HL-60 (cell line): Measurements from ENCODE around the gene MICU2.

ENCODE experiments used
- GABPA ChIP-seq: IDR thresholded peaks from 2 replicates; pipeline ENCODE4 v1.6.1; 2012; ENCODE audit warnings: low read depth
- POLR2AphosphoS5 ChIP-seq: IDR thresholded peaks from 2 replicates; pipeline ENCODE4 v1.6.1; 2012; ENCODE audit warnings: low read depth
- TF ChIP-seq, protein P1 (sequence below): IDR thresholded peaks from one replicate; pipeline ENCODE4 v1.5.1; 2011; ENCODE audit warnings: low read length, control low read depth, inconsistent platforms; ENCODE audit not compliant: insufficient read depth
- TF ChIP-seq, protein P2 (sequence below): IDR thresholded peaks from 2 replicates; pipeline ENCODE4 v1.6.1; 2012; ENCODE audit warnings: low read depth; ENCODE audit not compliant: insufficient replicate concordance

- TF ChIP-seq, protein P1, sequence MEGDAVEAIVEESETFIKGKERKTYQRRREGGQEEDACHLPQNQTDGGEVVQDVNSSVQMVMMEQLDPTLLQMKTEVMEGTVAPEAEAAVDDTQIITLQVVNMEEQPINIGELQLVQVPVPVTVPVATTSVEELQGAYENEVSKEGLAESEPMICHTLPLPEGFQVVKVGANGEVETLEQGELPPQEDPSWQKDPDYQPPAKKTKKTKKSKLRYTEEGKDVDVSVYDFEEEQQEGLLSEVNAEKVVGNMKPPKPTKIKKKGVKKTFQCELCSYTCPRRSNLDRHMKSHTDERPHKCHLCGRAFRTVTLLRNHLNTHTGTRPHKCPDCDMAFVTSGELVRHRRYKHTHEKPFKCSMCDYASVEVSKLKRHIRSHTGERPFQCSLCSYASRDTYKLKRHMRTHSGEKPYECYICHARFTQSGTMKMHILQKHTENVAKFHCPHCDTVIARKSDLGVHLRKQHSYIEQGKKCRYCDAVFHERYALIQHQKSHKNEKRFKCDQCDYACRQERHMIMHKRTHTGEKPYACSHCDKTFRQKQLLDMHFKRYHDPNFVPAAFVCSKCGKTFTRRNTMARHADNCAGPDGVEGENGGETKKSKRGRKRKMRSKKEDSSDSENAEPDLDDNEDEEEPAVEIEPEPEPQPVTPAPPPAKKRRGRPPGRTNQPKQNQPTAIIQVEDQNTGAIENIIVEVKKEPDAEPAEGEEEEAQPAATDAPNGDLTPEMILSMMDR: no peak
- TF ChIP-seq, protein P2, sequence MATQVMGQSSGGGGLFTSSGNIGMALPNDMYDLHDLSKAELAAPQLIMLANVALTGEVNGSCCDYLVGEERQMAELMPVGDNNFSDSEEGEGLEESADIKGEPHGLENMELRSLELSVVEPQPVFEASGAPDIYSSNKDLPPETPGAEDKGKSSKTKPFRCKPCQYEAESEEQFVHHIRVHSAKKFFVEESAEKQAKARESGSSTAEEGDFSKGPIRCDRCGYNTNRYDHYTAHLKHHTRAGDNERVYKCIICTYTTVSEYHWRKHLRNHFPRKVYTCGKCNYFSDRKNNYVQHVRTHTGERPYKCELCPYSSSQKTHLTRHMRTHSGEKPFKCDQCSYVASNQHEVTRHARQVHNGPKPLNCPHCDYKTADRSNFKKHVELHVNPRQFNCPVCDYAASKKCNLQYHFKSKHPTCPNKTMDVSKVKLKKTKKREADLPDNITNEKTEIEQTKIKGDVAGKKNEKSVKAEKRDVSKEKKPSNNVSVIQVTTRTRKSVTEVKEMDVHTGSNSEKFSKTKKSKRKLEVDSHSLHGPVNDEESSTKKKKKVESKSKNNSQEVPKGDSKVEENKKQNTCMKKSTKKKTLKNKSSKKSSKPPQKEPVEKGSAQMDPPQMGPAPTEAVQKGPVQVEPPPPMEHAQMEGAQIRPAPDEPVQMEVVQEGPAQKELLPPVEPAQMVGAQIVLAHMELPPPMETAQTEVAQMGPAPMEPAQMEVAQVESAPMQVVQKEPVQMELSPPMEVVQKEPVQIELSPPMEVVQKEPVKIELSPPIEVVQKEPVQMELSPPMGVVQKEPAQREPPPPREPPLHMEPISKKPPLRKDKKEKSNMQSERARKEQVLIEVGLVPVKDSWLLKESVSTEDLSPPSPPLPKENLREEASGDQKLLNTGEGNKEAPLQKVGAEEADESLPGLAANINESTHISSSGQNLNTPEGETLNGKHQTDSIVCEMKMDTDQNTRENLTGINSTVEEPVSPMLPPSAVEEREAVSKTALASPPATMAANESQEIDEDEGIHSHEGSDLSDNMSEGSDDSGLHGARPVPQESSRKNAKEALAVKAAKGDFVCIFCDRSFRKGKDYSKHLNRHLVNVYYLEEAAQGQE: no peak
- TF ChIP-seq POLR2AphosphoS5 (no peak), GABPA (no peak)
Measured at GRCh38 chr13:21544515-21544914, 59.5 kb downstream of the MICU2 start.
